Vagina (tissue), 2 donors: Measurements from ENCODE around the gene PRR5L.

Experiments used
- POLR2A ChIP-seq, 2 donors: fragments of 450-650 bp; IDR thresholded peaks; one replicate each; pipeline ENCODE4 v1.6.1; 2017; ENCODE audit warnings: antibody characterized with exemption in 2 of 2, mild to moderate bottlenecking in 2 of 2, moderate library complexity in 2 of 2
- TF ChIP-seq, protein P1 (sequence below), 3 experiments: fragments of 450-650 bp in 2 of 3; fragments of 200-600 bp in 1 of 3; sonication (generic) in 1 of 3; IDR thresholded peaks; one replicate each; pipeline ENCODE4 v1.5.1; 2017 to 2019; ENCODE audit warnings: antibody characterized with exemption in 3 of 3, mild to moderate bottlenecking in 2 of 3, moderate library complexity in 2 of 3

DNA sequence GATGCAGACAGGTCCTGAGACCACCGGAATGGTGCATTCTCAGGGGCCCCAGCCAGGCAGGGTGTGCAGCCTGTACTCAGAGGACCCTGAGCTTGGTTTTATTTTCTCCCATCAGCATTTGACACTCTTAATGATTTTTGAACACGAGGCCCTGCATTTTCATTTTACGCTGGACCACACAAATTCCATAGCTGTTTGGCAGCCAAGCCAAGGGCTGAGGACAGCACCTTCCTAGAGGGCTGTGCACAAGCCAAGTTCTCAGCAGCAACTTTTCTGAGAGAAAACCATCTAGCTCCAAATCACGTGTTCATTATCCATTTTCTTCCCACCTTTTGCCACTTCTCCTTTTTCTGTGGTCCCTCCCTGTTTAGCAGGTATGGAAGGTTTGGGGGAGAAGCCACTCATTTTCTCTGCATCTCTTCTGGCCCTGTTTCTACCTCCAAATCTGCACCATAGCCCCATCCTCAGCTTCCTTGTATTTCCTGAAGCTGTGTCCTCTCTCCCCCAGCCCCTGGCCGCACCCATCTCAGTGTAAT, 153.5 kb downstream of the PRR5L start:
- TF ChIP-seq, protein P1, sequence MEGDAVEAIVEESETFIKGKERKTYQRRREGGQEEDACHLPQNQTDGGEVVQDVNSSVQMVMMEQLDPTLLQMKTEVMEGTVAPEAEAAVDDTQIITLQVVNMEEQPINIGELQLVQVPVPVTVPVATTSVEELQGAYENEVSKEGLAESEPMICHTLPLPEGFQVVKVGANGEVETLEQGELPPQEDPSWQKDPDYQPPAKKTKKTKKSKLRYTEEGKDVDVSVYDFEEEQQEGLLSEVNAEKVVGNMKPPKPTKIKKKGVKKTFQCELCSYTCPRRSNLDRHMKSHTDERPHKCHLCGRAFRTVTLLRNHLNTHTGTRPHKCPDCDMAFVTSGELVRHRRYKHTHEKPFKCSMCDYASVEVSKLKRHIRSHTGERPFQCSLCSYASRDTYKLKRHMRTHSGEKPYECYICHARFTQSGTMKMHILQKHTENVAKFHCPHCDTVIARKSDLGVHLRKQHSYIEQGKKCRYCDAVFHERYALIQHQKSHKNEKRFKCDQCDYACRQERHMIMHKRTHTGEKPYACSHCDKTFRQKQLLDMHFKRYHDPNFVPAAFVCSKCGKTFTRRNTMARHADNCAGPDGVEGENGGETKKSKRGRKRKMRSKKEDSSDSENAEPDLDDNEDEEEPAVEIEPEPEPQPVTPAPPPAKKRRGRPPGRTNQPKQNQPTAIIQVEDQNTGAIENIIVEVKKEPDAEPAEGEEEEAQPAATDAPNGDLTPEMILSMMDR (IDR thresholded peaks at IDR 0.05) = no peak
- no peak for TF ChIP-seq POLR2A (IDR thresholded peaks at IDR 0.05)
